WTC11 (cell line): Measurements from ENCODE around the gene OR13F1. TPM values are rescaled to one million over a fixed set of nuclear protein-coding genes. Genes with fewer than 3 reads are reported as not detected.

ENCODE experiments used
- ATAC-seq: fragments of 200-7000 bp; cut with Tn5 transposase; 2 replicates; pipeline ENCODE4 v1.10.0; 2021; ENCODE audit warnings: mild to moderate bottlenecking, moderate library complexity
- CTCF ChIA-PET: fragments of 300-600 bp; sonication (Branson Sonifier 250); formaldehyde crosslinking; loops from one replicate; lab custom pipeline; 2021; ENCODE audit warnings: antibody characterized with exemption; lab: Charles Lee
- POLR2A ChIA-PET: fragments of 350-600 bp; sonication (Branson Sonifier 250); formaldehyde crosslinking; loops from one replicate; lab custom pipeline; 2021; ENCODE audit warnings: antibody characterized with exemption; lab: Charles Lee
- DNase-seq: peaks from one replicate; pipeline ENCODE4 v3.0.0; 2021; ENCODE audit warnings: low spot score
- H3K27ac Mint-ChIP-seq: 2 replicates; pipeline ENCODE4 v1.8.0; 2021; ENCODE audit warnings: mixed read lengths
- H3K27me3 Mint-ChIP-seq: 2 replicates; pipeline ENCODE4 v1.8.0; 2021; ENCODE audit warnings: low read depth, mild to moderate bottlenecking, moderate library complexity, mixed read lengths
- H3K36me3 Mint-ChIP-seq: 2 replicates; pipeline ENCODE4 v1.8.0; 2021; ENCODE audit warnings: mixed read lengths
- H3K4me1 Mint-ChIP-seq: 2 replicates; pipeline ENCODE4 v1.8.0; 2022; ENCODE audit warnings: mixed read lengths
- H3K4me3 Mint-ChIP-seq: 2 replicates; pipeline ENCODE4 v1.8.0; 2021; ENCODE audit warnings: mild to moderate bottlenecking, moderate library complexity, mixed read lengths
- H3K9me3 Mint-ChIP-seq: 2 replicates; pipeline ENCODE4 v1.8.0; 2021; ENCODE audit warnings: mixed read lengths
- ATF3 ChIP-seq: sonication (generic); formaldehyde crosslinking; conservative IDR thresholded peaks from 2 replicates; pipeline ENCODE4 v1.8.1; 2022; ENCODE audit warnings: mild to moderate bottlenecking, missing genetic modification reagents
- CREB1 ChIP-seq: sonication (generic); formaldehyde crosslinking; IDR thresholded peaks from 2 replicates; pipeline ENCODE4 v1.8.0; 2023; ENCODE audit warnings: mild to moderate bottlenecking, missing genetic modification reagents
- ELF4 ChIP-seq: sonication (generic); formaldehyde crosslinking; IDR thresholded peaks from 2 replicates; pipeline ENCODE4 v1.8.1; 2022; ENCODE audit warnings: low read depth, mild to moderate bottlenecking, moderate library complexity, missing genetic modification reagents
- FOXJ3 ChIP-seq: sonication (generic); formaldehyde crosslinking; IDR thresholded peaks from 2 replicates; pipeline ENCODE4 v1.9.0; 2021; ENCODE audit warnings: missing genetic modification reagents, mild to moderate bottlenecking, borderline replicate concordance
- GTF2I ChIP-seq: fragments of 250-450 bp; sonication (Bioruptor Pico); conservative IDR thresholded peaks from 2 replicates; pipeline ENCODE4 v1.4.0; 2021; ENCODE audit warnings: mild to moderate bottlenecking
- JUN ChIP-seq: sonication (generic); formaldehyde crosslinking; IDR thresholded peaks from 2 replicates; pipeline ENCODE4 v1.8.0; 2023; ENCODE audit warnings: mild to moderate bottlenecking, missing genetic modification reagents
- KAT7 ChIP-seq: sonication (generic); formaldehyde crosslinking; IDR thresholded peaks from 2 replicates; pipeline ENCODE4 v1.8.1; 2023; ENCODE audit warnings: missing genetic modification reagents, mild to moderate bottlenecking, borderline replicate concordance
- MYBL2 ChIP-seq: sonication (generic); formaldehyde crosslinking; IDR thresholded peaks from 2 replicates; pipeline ENCODE4 v1.8.1; 2023; ENCODE audit warnings: mild to moderate bottlenecking, moderate library complexity, missing genetic modification reagents
- NR3C1 ChIP-seq: sonication (generic); formaldehyde crosslinking; conservative IDR thresholded peaks from 2 replicates; pipeline ENCODE4 v1.8.1; 2023; ENCODE audit warnings: low read depth, mild to moderate bottlenecking, missing genetic modification reagents
- PRRX2 ChIP-seq: fragments of 250-450 bp; sonication (Bioruptor Pico); IDR thresholded peaks from 2 replicates; pipeline ENCODE4 v1.8.0; 2021; ENCODE audit warnings: mild to moderate bottlenecking
- RELA ChIP-seq: sonication (generic); formaldehyde crosslinking; IDR thresholded peaks from 2 replicates; pipeline ENCODE4 v1.8.1; 2022; ENCODE audit warnings: missing genetic modification reagents, mild to moderate bottlenecking, borderline replicate concordance
- TEAD1 ChIP-seq: sonication (generic); formaldehyde crosslinking; IDR thresholded peaks from 2 replicates; pipeline ENCODE4 v1.8.0; 2022; ENCODE audit warnings: mild to moderate bottlenecking, missing genetic modification reagents
- TEAD4 ChIP-seq: sonication (generic); formaldehyde crosslinking; IDR thresholded peaks from 2 replicates; pipeline ENCODE4 v1.8.0; 2022; ENCODE audit warnings: mild to moderate bottlenecking, missing genetic modification reagents
- USF1 ChIP-seq: sonication (generic); formaldehyde crosslinking; IDR thresholded peaks from 2 replicates; pipeline ENCODE4 v1.8.0; 2022; ENCODE audit warnings: mild to moderate bottlenecking, missing genetic modification reagents
- USF2 ChIP-seq: sonication (generic); formaldehyde crosslinking; IDR thresholded peaks from 2 replicates; pipeline ENCODE4 v1.8.1; 2023; ENCODE audit warnings: mild to moderate bottlenecking, missing genetic modification reagents, moderate library complexity
- ZBTB21 ChIP-seq: sonication (generic); formaldehyde crosslinking; IDR thresholded peaks from 2 replicates; pipeline ENCODE4 v1.8.1; 2023; ENCODE audit warnings: mild to moderate bottlenecking, missing genetic modification reagents, borderline replicate concordance
- ZNF219 ChIP-seq: sonication (generic); formaldehyde crosslinking; IDR thresholded peaks from 2 replicates; pipeline ENCODE4 v1.8.0; 2023; ENCODE audit warnings: missing genetic modification reagents, mild to moderate bottlenecking, borderline replicate concordance
- ZNF232 ChIP-seq: sonication (generic); formaldehyde crosslinking; IDR thresholded peaks from 2 replicates; pipeline ENCODE4 v1.8.0; 2022; ENCODE audit warnings: mild to moderate bottlenecking, missing genetic modification reagents
- ZNF396 ChIP-seq: fragments of 250-450 bp; sonication (Bioruptor Pico); IDR thresholded peaks from 2 replicates; pipeline ENCODE4 v1.8.0; 2021; ENCODE audit warnings: mild to moderate bottlenecking, moderate library complexity, borderline replicate concordance
- ZNF532 ChIP-seq: fragments of 250-450 bp; sonication (Bioruptor Pico); IDR thresholded peaks from 2 replicates; pipeline ENCODE4 v1.9.0; 2021; ENCODE audit warnings: mild to moderate bottlenecking, borderline replicate concordance
- total RNA-seq: library from RNA; stranded (reverse); gene quantifications from 3 replicates; pipeline ENCODE4 v1.2.3, GENCODE V29; 2021
- TF ChIP-seq, protein P1 (sequence below): fragments of 250-450 bp; sonication (Bioruptor Pico); IDR thresholded peaks from 2 replicates; pipeline ENCODE4 v2.1.2; 2022; ENCODE audit warnings: mild to moderate bottlenecking, moderate library complexity
- TF ChIP-seq, protein P2 (sequence below): sonication (generic); formaldehyde crosslinking; IDR thresholded peaks from 2 replicates; pipeline ENCODE4 v1.8.1; 2023; ENCODE audit warnings: mild to moderate bottlenecking, moderate library complexity, missing genetic modification reagents
- TF ChIP-seq, protein P3 (sequence below): fragments of 200-600 bp; IDR thresholded peaks from 2 replicates; pipeline ENCODE4 v1.8.0; 2022; ENCODE audit warnings: antibody characterized with exemption

OR13F1 gene
- total RNA-seq, 1 experiment from 2014 or later = not detected

DNA sequence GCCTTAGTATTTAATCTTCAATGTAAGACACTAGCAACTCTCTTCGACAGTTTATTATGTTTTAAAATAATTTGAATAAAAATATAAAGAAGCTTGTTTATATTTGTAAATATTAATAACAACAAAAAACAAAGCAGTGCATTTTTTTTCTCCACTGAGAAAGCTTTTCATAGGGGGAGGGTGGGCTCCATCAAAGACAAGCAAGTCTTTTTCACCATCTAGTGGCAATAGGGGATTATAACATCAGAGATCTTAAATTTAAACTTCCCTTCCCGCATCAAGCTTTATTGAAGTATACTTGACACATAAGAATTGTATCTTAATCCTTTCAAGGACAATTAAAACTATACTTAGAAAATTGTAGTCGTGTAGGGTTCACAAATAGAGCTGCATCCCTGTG, 9.3 kb upstream of the OR13F1 start:
- no peaks in the 10 kb centered on the region for H3K4me1 Mint-ChIP-seq
- DNase-seq = no peak
- ChIA-PET CTCF (interaction anchor here (0.6 to 1.4 kb wide), 16 partner anchors 10 to 1342 kb away, joined by 3 to 8 read pairs (median 4); no protein-coding TSS in a partner anchor), POLR2A (no interaction called here)
- 0 out of 2 replicates have a peak, but pooled peaks cover 4% of the 10 kb centered on the region for H3K36me3 Mint-ChIP-seq
- no peak overlapping the region for H3K4me3 Mint-ChIP-seq
- H3K9me3 Mint-ChIP-seq = peaks cover 13% of the 10 kb centered on the region
- no peaks in the 10 kb centered on the region for H3K27me3 Mint-ChIP-seq
- TF ChIP-seq ZBTB21 (no peak), PRRX2 (CRISPR knock-in tag) (no peak), ATF3 (CRISPR knock-in tag) (no peak), ZNF232 (CRISPR knock-in tag) (no peak), FOXJ3 (CRISPR knock-in tag) (no peak), JUN (no peak), ZNF532 (CRISPR knock-in tag) (no peak), RELA (CRISPR knock-in tag) (no peak), USF1 (CRISPR knock-in tag) (no peak), ZNF396 (CRISPR knock-in tag) (no peak), TEAD1 (CRISPR knock-in tag) (no peak), NR3C1 (CRISPR knock-in tag) (no peak), GTF2I (no peak), MYBL2 (CRISPR knock-in tag) (no peak)
- TF ChIP-seq, protein P1, sequence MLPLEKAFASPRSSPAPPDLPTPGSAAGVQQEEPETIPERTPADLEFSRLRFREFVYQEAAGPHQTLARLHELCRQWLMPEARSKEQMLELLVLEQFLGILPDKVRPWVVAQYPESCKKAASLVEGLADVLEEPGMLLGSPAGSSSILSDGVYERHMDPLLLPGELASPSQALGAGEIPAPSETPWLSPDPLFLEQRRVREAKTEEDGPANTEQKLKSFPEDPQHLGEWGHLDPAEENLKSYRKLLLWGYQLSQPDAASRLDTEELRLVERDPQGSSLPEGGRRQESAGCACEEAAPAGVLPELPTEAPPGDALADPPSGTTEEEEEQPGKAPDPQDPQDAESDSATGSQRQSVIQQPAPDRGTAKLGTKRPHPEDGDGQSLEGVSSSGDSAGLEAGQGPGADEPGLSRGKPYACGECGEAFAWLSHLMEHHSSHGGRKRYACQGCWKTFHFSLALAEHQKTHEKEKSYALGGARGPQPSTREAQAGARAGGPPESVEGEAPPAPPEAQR (CRISPR knock-in tag) = no peak
- TF ChIP-seq, protein P2, sequence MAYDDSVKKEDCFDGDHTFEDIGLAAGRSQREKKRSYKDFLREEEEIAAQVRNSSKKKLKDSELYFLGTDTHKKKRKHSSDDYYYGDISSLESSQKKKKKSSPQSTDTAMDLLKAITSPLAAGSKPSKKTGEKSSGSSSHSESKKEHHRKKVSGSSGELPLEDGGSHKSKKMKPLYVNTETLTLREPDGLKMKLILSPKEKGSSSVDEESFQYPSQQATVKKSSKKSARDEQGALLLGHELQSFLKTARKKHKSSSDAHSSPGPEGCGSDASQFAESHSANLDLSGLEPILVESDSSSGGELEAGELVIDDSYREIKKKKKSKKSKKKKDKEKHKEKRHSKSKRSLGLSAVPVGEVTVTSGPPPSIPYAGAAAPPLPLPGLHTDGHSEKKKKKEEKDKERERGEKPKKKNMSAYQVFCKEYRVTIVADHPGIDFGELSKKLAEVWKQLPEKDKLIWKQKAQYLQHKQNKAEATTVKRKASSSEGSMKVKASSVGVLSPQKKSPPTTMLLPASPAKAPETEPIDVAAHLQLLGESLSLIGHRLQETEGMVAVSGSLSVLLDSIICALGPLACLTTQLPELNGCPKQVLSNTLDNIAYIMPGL (CRISPR knock-in tag) = no peak
- no peak overlapping the region for H3K27ac Mint-ChIP-seq
- peak; percentile 63; the same call in 1 of the 2 replicates for ATAC-seq

DNA sequence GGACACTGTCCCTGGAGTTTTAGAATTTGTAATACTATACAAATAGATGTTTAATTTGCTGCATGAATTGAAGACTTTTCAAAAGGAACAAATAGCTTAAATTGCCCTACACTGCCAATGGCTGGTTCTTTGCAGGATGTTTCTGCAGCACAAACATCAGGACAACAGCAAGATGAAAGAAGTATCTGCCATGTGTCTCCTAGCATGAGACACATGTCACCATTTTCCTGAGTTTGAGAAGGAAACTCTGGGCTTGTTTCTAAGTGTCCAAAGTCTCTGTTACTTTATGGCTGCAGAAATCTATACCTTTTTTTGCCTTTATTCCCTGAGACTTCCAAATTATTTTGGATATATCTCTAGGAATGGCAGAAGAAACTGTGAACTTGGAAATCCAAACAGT, 623 bp upstream of the OR13F1 start:
- ChIA-PET POLR2A (no interaction called here), CTCF (no interaction called here)
- H3K4me1 Mint-ChIP-seq = no peaks in the 10 kb centered on the region
- ATAC-seq = no peak
- no peaks in the 10 kb centered on the region for H3K27me3 Mint-ChIP-seq
- no peaks in the 10 kb centered on the region for H3K9me3 Mint-ChIP-seq
- no peaks in the 10 kb centered on the region for H3K36me3 Mint-ChIP-seq
- DNase-seq = no peak
- no peak overlapping the region for H3K27ac Mint-ChIP-seq
- H3K4me3 Mint-ChIP-seq = no peak overlapping the region
- TF ChIP-seq, protein P3, sequence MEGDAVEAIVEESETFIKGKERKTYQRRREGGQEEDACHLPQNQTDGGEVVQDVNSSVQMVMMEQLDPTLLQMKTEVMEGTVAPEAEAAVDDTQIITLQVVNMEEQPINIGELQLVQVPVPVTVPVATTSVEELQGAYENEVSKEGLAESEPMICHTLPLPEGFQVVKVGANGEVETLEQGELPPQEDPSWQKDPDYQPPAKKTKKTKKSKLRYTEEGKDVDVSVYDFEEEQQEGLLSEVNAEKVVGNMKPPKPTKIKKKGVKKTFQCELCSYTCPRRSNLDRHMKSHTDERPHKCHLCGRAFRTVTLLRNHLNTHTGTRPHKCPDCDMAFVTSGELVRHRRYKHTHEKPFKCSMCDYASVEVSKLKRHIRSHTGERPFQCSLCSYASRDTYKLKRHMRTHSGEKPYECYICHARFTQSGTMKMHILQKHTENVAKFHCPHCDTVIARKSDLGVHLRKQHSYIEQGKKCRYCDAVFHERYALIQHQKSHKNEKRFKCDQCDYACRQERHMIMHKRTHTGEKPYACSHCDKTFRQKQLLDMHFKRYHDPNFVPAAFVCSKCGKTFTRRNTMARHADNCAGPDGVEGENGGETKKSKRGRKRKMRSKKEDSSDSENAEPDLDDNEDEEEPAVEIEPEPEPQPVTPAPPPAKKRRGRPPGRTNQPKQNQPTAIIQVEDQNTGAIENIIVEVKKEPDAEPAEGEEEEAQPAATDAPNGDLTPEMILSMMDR = no peak
- no peak for TF ChIP-seq KAT7
- TF ChIP-seq ELF4 (CRISPR knock-in tag) = no peak
- TF ChIP-seq USF1 (CRISPR knock-in tag) = no peak
- no peak for TF ChIP-seq ATF3 (CRISPR knock-in tag)
- TF ChIP-seq CREB1 (CRISPR knock-in tag) = no peak
- TF ChIP-seq ZNF219 (CRISPR knock-in tag) = no peak
- no peak for TF ChIP-seq JUN
- no peak for TF ChIP-seq MYBL2 (CRISPR knock-in tag)
- no peak for TF ChIP-seq TEAD1 (CRISPR knock-in tag)
- TF ChIP-seq TEAD4 (CRISPR knock-in tag) = no peak
- no peak for TF ChIP-seq USF2 (CRISPR knock-in tag)
